Measurements from ENCODE around the gene FASN.

The FASN gene

DNA sequence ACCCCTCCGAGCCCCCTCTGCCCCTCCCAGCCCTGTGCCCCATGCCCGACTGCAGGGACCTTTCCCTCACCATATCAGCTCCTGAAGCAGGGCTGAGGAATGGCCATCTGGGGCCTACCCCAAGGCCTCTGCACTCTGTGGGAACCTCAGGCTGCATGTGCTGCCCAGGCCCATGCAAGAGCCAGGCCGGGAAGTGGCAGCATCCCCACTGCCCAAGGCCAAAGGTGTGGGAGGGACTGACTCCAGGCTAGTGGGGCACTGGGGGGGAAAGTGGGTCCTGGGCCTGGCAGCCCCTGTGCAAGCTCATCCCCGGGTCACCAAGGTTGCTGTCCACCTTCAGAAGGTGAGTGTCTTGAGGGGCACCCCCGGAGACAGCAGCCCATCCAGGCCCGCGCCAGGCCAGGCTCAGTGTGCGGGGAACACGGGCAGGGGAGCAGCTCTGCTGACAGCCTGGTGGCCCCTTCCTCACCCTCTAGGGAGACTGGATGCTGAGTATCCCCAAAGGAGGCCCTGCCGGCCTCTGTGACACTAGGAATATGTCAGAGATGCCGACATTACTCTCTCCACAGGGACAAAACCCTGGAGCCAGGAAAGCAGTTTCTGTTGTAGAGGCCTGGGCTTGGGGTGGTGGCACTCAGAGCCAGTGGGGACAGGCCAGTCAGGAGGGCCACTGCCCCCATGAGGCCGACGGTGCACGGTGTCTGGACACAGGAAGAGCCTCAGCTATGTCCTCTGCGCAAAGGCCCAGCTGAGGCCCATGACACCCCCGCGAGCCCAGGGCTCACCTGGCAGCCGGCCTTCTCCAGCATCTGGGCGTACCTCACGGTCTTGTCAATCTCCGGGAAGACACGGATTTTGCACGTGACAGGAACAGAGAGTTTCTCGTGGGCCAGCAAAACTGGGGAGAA is 35.7 kb downstream of the FASN start:
- Histone ChIP-seq H3K9me3 (ENCODE audit: insufficient read depth, low read length) (no peaks in the 10 kb centered on the region), H3K9ac (ENCODE audit: low read length) (no peak overlapping the region), H3F3A (ENCODE audit: insufficient read depth) (no peaks in the 10 kb centered on the region), H3K27ac (ENCODE audit: low read depth, low read length) (no peak overlapping the region), H3K9me2 (replicated peaks; ENCODE audit: insufficient read depth, low read length) (no peaks in the 10 kb centered on the region), H2AFZ (ENCODE audit: low read depth, low read length, severe bottlenecking) (no peak overlapping the region), H4K20me1 (ENCODE audit: low read depth, low read length) (no peaks in the 10 kb centered on the region), H3K79me2 (ENCODE audit: insufficient read depth, low read length) (peaks cover 8% of the 10 kb centered on the region; the same call in 1 of the 2 replicates), H3K27me3 (ENCODE audit: low read length) (no peaks in the 10 kb centered on the region), H3K36me3 (ENCODE audit: low read length) (no peaks in the 10 kb centered on the region), H3K4me2 (ENCODE audit: low read depth, low read length, poor library complexity, severe bottlenecking) (no peak overlapping the region), H3K4me3 (ENCODE audit: insufficient read depth, low read length, poor library complexity, severe bottlenecking) (no peak overlapping the region)
- TF ChIP-seq, protein P1, sequence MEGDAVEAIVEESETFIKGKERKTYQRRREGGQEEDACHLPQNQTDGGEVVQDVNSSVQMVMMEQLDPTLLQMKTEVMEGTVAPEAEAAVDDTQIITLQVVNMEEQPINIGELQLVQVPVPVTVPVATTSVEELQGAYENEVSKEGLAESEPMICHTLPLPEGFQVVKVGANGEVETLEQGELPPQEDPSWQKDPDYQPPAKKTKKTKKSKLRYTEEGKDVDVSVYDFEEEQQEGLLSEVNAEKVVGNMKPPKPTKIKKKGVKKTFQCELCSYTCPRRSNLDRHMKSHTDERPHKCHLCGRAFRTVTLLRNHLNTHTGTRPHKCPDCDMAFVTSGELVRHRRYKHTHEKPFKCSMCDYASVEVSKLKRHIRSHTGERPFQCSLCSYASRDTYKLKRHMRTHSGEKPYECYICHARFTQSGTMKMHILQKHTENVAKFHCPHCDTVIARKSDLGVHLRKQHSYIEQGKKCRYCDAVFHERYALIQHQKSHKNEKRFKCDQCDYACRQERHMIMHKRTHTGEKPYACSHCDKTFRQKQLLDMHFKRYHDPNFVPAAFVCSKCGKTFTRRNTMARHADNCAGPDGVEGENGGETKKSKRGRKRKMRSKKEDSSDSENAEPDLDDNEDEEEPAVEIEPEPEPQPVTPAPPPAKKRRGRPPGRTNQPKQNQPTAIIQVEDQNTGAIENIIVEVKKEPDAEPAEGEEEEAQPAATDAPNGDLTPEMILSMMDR (IDR thresholded peaks at IDR 0.05; ENCODE audit: insufficient read depth, low read length, poor library complexity, severe bottlenecking) = no peak
- TF ChIP-seq EZH2phosphoT487 (conservative IDR thresholded peaks at IDR 0.05; ENCODE audit: low read length) = no peak

DNA sequence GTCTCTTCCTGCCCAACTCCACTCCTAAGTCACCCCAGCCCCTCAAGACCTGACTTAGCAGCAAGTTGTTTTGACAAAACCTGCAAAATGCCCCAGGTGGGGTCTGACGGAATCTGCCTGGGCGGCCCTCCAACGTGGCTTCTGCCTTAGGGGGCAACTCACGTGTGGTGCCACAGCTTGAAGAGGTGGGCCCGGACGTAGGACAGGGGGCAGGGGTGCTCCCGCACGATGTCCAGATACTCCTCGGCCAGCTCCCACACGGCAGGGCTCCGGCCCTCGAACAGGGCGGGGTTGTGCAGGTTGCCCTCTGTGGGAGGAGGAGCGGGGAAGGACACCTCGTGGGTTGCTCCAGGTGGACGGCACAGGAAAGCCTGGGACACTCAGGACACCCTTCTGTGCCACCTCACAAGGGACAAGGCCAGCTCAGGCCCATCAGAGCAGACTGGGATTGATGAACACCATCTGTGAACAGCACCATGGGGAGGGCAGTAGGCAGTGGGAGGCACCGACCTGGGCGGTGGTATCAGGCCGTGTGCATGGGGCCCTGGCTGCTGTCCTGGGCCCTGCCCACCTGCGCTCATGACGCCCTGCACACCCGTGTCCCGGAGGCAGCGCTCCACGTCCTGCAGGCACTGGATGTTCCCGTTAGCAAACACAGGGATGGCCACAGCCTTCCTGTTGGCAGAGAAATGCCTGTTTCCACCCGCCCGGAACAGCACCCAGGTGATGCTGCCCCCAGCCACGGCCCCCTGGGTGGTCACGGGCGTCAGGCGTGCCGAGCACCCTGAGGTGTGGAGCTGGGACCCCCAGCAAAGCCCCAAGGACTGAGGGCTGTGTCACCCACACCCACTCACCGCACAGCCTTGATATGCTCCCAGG is 36.8 kb downstream of the FASN start:
- Histone ChIP-seq H3K9me2 (replicated peaks; ENCODE audit: insufficient read depth, low read length) (no peaks in the 10 kb centered on the region), H3K4me3 (ENCODE audit: insufficient read depth, low read length, poor library complexity, severe bottlenecking) (no peak overlapping the region), H3K4me2 (ENCODE audit: low read depth, low read length, poor library complexity, severe bottlenecking) (no peak overlapping the region), H3K9me3 (ENCODE audit: insufficient read depth, low read length) (no peaks in the 10 kb centered on the region), H3K27ac (ENCODE audit: low read depth, low read length) (no peak overlapping the region), H4K20me1 (ENCODE audit: low read depth, low read length) (no peaks in the 10 kb centered on the region), H3K36me3 (ENCODE audit: low read length) (no peaks in the 10 kb centered on the region), H2AFZ (ENCODE audit: low read depth, low read length, severe bottlenecking) (no peak overlapping the region), H3F3A (ENCODE audit: insufficient read depth) (no peaks in the 10 kb centered on the region), H3K27me3 (ENCODE audit: low read length) (no peaks in the 10 kb centered on the region), H3K9ac (ENCODE audit: low read length) (no peak overlapping the region), H3K79me2 (ENCODE audit: insufficient read depth, low read length) (peaks cover 8% of the 10 kb centered on the region; the same call in 1 of the 2 replicates)
- no peak for TF ChIP-seq EZH2phosphoT487 (conservative IDR thresholded peaks at IDR 0.05; ENCODE audit: low read length)
- TF ChIP-seq, protein P1 (IDR thresholded peaks at IDR 0.05; ENCODE audit: insufficient read depth, low read length, poor library complexity, severe bottlenecking) = no peak

DNA sequence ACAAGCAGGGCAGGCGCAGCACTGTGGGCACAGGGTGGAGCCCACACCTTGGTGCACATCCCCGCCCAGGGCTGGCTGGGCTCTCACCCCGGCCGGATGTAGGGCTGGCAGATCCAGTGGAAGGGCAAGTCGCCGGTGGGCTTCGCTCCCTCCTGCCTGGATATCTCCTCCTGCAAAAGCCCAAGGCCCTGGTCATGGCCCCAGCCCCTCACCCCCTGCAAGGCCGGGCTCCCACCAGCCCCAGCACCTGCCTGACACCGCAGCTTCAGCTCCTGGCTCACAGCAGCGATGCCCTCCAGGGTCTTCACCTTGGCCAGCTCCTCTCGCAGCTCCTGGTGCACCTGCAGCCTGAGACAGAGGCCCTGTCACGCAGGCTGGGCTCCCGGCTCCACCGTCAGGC is 37.4 kb downstream of the FASN start:
- Histone ChIP-seq H3F3A (ENCODE audit: insufficient read depth) (no peaks in the 10 kb centered on the region), H3K36me3 (ENCODE audit: low read length) (no peaks in the 10 kb centered on the region), H3K4me3 (ENCODE audit: insufficient read depth, low read length, poor library complexity, severe bottlenecking) (no peak overlapping the region), H3K27ac (ENCODE audit: low read depth, low read length) (no peak overlapping the region), H4K20me1 (ENCODE audit: low read depth, low read length) (no peaks in the 10 kb centered on the region), H3K9ac (ENCODE audit: low read length) (no peak overlapping the region), H3K4me2 (ENCODE audit: low read depth, low read length, poor library complexity, severe bottlenecking) (no peak overlapping the region), H3K79me2 (ENCODE audit: insufficient read depth, low read length) (peaks cover 8% of the 10 kb centered on the region; the same call in 1 of the 2 replicates), H3K9me3 (ENCODE audit: insufficient read depth, low read length) (no peaks in the 10 kb centered on the region), H3K9me2 (replicated peaks; ENCODE audit: insufficient read depth, low read length) (no peaks in the 10 kb centered on the region), H3K27me3 (ENCODE audit: low read length) (no peaks in the 10 kb centered on the region), H2AFZ (ENCODE audit: low read depth, low read length, severe bottlenecking) (no peak overlapping the region)
- no peak for TF ChIP-seq EZH2phosphoT487 (conservative IDR thresholded peaks at IDR 0.05; ENCODE audit: low read length)

Measured in SU-DHL-6 (cell line).